CD4-positive, alpha-beta T cell (primary cell): ENCODE results near the gene NR5A2. TPM values are rescaled to one million over a fixed set of nuclear protein-coding genes. Genes with fewer than 3 reads are reported as not detected.

ENCODE experiments used
- ATAC-seq: fragments of 200-7000 bp; cut with Tn5 transposase; one replicate; pipeline ENCODE4 v1.10.0; 2022; ENCODE audit warnings: mild to moderate bottlenecking; ENCODE audit not compliant: poor library complexity
- CTCF ChIA-PET: fragments of 350-600 bp; sonication (Branson Sonifier 250); formaldehyde crosslinking; loops from one replicate; lab custom pipeline; 2021; ENCODE audit warnings: antibody characterized with exemption, inconsistent platforms; lab: Charles Lee
- POLR2A ChIA-PET: fragments of 350-600 bp; sonication (Branson Sonifier 250); formaldehyde crosslinking; loops from one replicate; lab custom pipeline; 2021; ENCODE audit warnings: antibody characterized with exemption, inconsistent platforms; lab: Charles Lee
- DNase-seq, 14 experiments: peaks; one replicate each; pipeline ENCODE4 v3.0.0-alpha.2; 2013 to 2020; ENCODE audit warnings: mixed read lengths in 2 of 14
- H3K27ac ChIP-seq, 2 donors: one replicate each; pipeline versions ENCODE4 v1.5.1 to v1.7.0; 2013; ENCODE audit warnings: low read length in 2 of 2, low read depth in 1 of 2, mild to moderate bottlenecking in 1 of 2
- H3K27me3 ChIP-seq, 2 experiments: 1 replicate in 1 of 2; 2 replicates in 1 of 2; pipeline versions ENCODE4 v1.6.1 to v1.7.0; 2013; ENCODE audit warnings: low read length in 2 of 2, control low read depth in 1 of 2, mild to moderate bottlenecking in 1 of 2, moderate library complexity in 1 of 2; ENCODE audit not compliant: insufficient read depth in 2 of 2, control insufficient read depth in 1 of 2
- H3K36me3 ChIP-seq: one replicate; pipeline ENCODE4 v1.6.1; 2013; ENCODE audit warnings: low read length, control low read depth; ENCODE audit not compliant: insufficient read depth
- H3K4me1 ChIP-seq: one replicate; pipeline ENCODE4 v1.6.1; 2013; ENCODE audit warnings: low read length, control low read depth; ENCODE audit not compliant: insufficient read depth
- H3K4me3 ChIP-seq: one replicate; pipeline ENCODE4 v1.5.1; 2013; ENCODE audit warnings: mild to moderate bottlenecking, low read length, moderate library complexity
- H3K9me3 ChIP-seq, 2 experiments: 1 replicate in 1 of 2; 2 replicates in 1 of 2; pipeline versions ENCODE4 v1.6.1 to v1.7.0; 2013; ENCODE audit warnings: low read length in 2 of 2, mild to moderate bottlenecking in 2 of 2, control low read depth in 1 of 2, moderate library complexity in 1 of 2; ENCODE audit not compliant: control insufficient read depth in 1 of 2, insufficient read depth in 1 of 2
- H3K27ac Mint-ChIP-seq: one replicate; pipeline ENCODE4 v1.8.0; 2020; ENCODE audit warnings: mixed read lengths
- H3K27me3 Mint-ChIP-seq: one replicate; pipeline ENCODE4 v1.8.0; 2021; ENCODE audit warnings: mixed read lengths
- H3K36me3 Mint-ChIP-seq: one replicate; pipeline ENCODE4 v1.8.0; 2021; ENCODE audit warnings: low read depth, mixed read lengths
- H3K4me1 Mint-ChIP-seq: one replicate; pipeline ENCODE4 v1.8.0; 2021; ENCODE audit warnings: low read depth, mixed read lengths
- H3K4me3 Mint-ChIP-seq: one replicate; pipeline ENCODE4 v1.8.0; 2020; ENCODE audit warnings: mild to moderate bottlenecking, mixed read lengths
- H3K9me3 Mint-ChIP-seq: one replicate; pipeline ENCODE4 v1.8.0; 2020; ENCODE audit warnings: mixed read lengths
- intact Hi-C, 2 experiments: fragments of 100-400 bp; cut with DNase I in 1 of 2; cut with micrococcal nuclease in 1 of 2; formaldehyde crosslinking; loops; one replicate each; pipeline versions ENCODE4 v1.15.1 to v1.9.0; 2023 to 2025; cut with DNase I, micrococcal nuclease
- total RNA-seq, 174 experiments: library from RNA in 2 of 174; stranded (reverse) in 2 of 174; gene quantifications; one replicate each; pipeline ENCODE4 v1.2.3 and lab custom pipeline; 2021 to 2026
- TF ChIP-seq, protein P1 (sequence below): fragments of 200-600 bp; IDR thresholded peaks from one replicate; pipeline ENCODE4 v1.8.0; 2022; ENCODE audit warnings: antibody characterized with exemption, mild to moderate bottlenecking

NR5A2 gene
- total RNA-seq, 2 experiments from 2014 or later, result not detected

DNA sequence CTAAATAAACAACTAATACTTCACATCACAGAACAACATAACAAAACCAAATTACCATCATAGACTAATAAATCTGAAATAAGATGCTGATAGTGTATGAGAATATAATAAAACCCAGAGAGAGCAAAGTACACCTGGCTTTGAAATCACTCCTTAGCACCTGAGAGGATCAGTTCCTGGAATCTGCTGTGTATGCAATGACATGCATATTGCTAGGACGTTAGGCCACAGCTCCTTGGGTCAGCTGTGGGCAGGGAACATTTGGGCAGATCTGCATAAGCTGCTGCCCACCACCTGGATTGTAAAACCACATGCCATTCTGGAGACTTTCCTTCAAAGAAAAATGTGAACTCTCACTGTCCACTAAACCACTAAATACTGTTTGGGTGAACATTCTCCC is 81.1 kb downstream of the NR5A2 start:
- intact Hi-C loops, result no loop called here
- TF ChIP-seq, protein P1, sequence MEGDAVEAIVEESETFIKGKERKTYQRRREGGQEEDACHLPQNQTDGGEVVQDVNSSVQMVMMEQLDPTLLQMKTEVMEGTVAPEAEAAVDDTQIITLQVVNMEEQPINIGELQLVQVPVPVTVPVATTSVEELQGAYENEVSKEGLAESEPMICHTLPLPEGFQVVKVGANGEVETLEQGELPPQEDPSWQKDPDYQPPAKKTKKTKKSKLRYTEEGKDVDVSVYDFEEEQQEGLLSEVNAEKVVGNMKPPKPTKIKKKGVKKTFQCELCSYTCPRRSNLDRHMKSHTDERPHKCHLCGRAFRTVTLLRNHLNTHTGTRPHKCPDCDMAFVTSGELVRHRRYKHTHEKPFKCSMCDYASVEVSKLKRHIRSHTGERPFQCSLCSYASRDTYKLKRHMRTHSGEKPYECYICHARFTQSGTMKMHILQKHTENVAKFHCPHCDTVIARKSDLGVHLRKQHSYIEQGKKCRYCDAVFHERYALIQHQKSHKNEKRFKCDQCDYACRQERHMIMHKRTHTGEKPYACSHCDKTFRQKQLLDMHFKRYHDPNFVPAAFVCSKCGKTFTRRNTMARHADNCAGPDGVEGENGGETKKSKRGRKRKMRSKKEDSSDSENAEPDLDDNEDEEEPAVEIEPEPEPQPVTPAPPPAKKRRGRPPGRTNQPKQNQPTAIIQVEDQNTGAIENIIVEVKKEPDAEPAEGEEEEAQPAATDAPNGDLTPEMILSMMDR, result no peak
- no peaks in the 10 kb centered on the region for H3K9me3 Mint-ChIP-seq
- Histone ChIP-seq H3K27ac (no peak overlapping the region), H3K4me3 (no peak overlapping the region), H3K4me1 (no peaks in the 10 kb centered on the region), H3K27me3 (peaks cover 0 to 4% of the 10 kb centered on the region in 2 experiments), H3K36me3 (no peaks in the 10 kb centered on the region), H3K9me3 (no peaks in the 10 kb centered on the region)
- H3K27me3 Mint-ChIP-seq, result peaks cover 4% of the 10 kb centered on the region
- no peaks in the 10 kb centered on the region for H3K36me3 Mint-ChIP-seq
- no peak overlapping the region for H3K27ac Mint-ChIP-seq
- no peak overlapping the region for H3K4me3 Mint-ChIP-seq
- ChIA-PET CTCF (no interaction called here), POLR2A (no interaction called here)
- ATAC-seq, result no peak
- DNase-seq, result no peak
- no peaks in the 10 kb centered on the region for H3K4me1 Mint-ChIP-seq

DNA sequence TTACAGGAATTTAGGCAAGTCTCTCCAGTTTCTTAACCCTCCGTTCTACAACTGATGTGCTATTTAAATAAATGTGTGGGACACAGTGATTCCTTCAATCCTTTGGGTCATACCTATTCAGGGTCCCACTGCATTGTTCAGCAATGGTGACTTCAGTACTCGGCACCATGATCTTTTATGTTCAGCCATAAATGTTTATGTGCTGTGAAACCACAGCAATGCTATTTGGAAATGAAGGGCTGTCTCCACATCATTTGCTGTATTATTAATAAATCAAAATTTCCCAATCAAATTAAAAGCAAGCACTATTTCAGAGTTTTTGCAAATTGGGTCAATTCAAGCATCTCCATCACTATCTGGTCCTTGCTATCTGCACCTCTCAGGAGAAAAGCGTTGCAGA is 84.8 kb downstream of the NR5A2 start:
- POLR2A ChIA-PET, result no interaction called here
- H3K27me3 Mint-ChIP-seq, result peaks cover 8% of the 10 kb centered on the region
- Histone ChIP-seq H3K4me3 (no peak overlapping the region), H3K27me3 (peaks cover 0 to 4% of the 10 kb centered on the region in 2 experiments), H3K9me3 (no peaks in the 10 kb centered on the region), H3K4me1 (no peaks in the 10 kb centered on the region), H3K27ac (no peak overlapping the region), H3K36me3 (no peaks in the 10 kb centered on the region)
- intact Hi-C loops, result no loop called here
- H3K9me3 Mint-ChIP-seq, result no peaks in the 10 kb centered on the region
- no peaks in the 10 kb centered on the region for H3K4me1 Mint-ChIP-seq
- CTCF ChIA-PET, result no interaction called here
- H3K36me3 Mint-ChIP-seq, result no peaks in the 10 kb centered on the region
- no peak overlapping the region for H3K4me3 Mint-ChIP-seq
- TF ChIP-seq, protein P1, result no peak
- ATAC-seq, result no peak
- H3K27ac Mint-ChIP-seq, result no peak overlapping the region
- no peak for DNase-seq

DNA sequence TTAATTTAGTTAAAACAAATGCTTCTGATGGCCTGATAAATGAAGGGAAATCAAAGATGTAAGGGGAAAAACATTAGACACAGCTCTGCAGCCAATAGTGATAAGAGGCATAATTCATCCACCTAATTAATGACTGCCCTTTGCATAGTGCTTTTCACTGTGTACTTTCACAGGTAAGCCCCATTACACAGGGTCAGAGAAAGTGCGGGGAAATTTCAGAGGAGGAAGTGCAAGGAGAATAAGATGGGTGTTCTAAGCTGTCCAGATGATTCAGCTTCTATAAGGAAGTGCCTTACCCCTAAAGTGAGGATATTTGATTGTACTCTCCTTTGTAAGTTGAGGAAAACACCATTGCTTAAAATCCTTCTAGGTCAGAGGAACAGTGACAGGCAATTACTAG is 88.0 kb downstream of the NR5A2 start:
- POLR2A ChIA-PET, result no interaction called here
- Mint-ChIP-seq H3K27ac (no peak overlapping the region), H3K27me3 (peaks cover 4% of the 10 kb centered on the region), H3K4me3 (no peak overlapping the region), H3K36me3 (no peaks in the 10 kb centered on the region), H3K9me3 (no peaks in the 10 kb centered on the region), H3K4me1 (no peaks in the 10 kb centered on the region)
- ATAC-seq (no peak), DNase-seq (no peak)
- Histone ChIP-seq H3K27ac (no peak overlapping the region), H3K4me1 (no peaks in the 10 kb centered on the region), H3K9me3 (no peaks in the 10 kb centered on the region), H3K4me3 (no peak overlapping the region), H3K27me3 (peaks cover 0 to 2% of the 10 kb centered on the region in 2 experiments), H3K36me3 (no peaks in the 10 kb centered on the region)
- TF ChIP-seq, protein P1, result no peak
- intact Hi-C loops, result no loop called here
- CTCF ChIA-PET, result no interaction called here
